KOPT-K1 (cell line): ENCODE measurements around the gene ZNF138.
"Not testable (repeated sequence)": the region's sequence is repeated elsewhere in the genome, so short reads cannot be mapped to it uniquely, and the experiment has no call there.

Experiments used
- H3K27ac ChIP-seq: fragments of 200-600 bp; sonication (generic); 2 replicates; pipeline ENCODE4 v1.5.1; 2016; ENCODE audit warnings: antibody characterized with exemption, mild to moderate bottlenecking, low read depth, low read length; ENCODE audit not compliant: poor library complexity, severe bottlenecking
- H3K36me3 ChIP-seq: fragments of 200-600 bp; sonication (generic); 2 replicates; pipeline ENCODE4 v1.5.1; 2017; ENCODE audit warnings: antibody characterized with exemption, mild to moderate bottlenecking, low read length, moderate library complexity; ENCODE audit not compliant: insufficient read depth
- H3K9me3 ChIP-seq: fragments of 200-600 bp; sonication (generic); 2 replicates; pipeline ENCODE4 v1.5.1; 2017; ENCODE audit warnings: antibody characterized with exemption, low read length, mild to moderate bottlenecking; ENCODE audit not compliant: insufficient read depth, poor library complexity, severe bottlenecking

Gene ZNF138

DNA sequence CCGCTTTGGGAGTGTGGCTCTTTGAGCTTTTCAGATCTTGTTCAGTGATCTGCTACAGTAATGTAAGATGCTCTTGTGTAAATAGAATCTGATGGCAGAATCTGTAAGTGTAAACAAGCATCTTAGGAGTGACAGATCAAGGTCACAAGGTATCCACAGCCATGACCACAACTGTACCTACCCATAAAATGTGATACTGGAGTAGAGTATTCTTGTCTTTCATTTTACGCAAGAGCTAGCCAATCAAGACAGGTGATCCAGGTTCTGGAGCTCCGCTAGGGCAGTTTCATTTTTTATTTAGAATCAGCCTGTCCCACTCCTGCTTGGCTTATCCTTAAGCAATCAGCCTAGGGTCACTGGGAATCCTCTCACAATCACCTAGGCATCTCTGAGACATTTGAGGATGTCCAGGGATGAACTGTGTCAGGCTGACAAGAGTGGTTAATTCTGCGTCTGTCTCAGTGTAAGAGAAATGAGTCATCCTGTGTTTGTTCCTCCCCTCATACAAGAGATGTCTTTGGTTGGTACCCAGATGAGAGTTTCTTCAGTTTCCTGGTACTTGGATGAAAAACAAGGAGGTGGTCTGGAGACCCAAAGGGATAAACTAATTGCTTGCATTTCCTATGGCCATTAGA lies 13.6 kb downstream of the ZNF138 start:
- peaks cover 83% of the 10 kb centered on the region for H3K9me3 ChIP-seq
- peaks cover 63% of the 10 kb centered on the region for H3K36me3 ChIP-seq
- H3K27ac ChIP-seq: no peak overlapping the region

DNA sequence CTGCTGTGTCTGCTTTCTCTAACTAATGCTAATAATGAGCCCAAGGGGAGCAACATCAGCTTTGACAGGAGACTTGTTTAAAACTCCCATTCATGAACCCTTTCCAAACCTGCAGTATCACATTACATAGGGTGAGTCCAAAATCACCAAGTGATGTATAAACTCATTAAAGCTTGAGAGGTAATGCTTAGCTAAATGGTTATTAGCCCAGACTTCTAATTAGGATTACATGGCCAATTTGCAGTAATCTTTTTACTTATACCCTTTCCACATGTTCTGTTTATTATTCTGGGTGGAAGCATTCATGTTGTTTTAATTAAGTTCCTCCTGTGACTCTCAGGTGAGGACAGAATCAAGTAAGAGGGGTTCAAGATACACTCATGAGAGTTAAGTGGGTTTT lies 17.5 kb downstream of the ZNF138 start:
- peaks cover 50% of the 10 kb centered on the region for H3K9me3 ChIP-seq
- peaks cover 60% of the 10 kb centered on the region for H3K36me3 ChIP-seq
- no peak overlapping the region for H3K27ac ChIP-seq

DNA sequence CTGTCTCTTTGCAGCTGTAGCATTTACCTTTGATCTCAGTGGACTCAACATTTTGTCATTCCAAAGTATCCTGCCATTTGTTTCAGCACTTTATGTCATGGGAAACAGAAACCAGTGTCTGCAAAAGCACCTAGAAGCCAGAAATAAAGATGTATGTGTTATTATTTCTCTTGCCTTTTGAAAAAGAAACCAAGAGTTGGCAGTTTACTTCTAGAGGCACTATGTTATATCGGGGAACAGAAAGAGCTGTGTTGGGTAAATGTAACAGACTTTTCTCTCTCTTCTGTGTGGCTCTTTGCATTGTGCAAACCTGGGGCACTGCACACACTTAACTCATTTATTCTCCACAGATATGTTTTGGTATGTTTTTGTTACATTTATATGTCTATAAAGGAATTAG lies 36.7 kb downstream of the ZNF138 start:
- peaks cover 84% of the 10 kb centered on the region for H3K9me3 ChIP-seq
- H3K27ac ChIP-seq: no peak overlapping the region
- H3K36me3 ChIP-seq: peaks cover 52% of the 10 kb centered on the region

- Histone ChIP-seq H3K36me3 (peaks cover 52% of the 10 kb centered on the region), H3K9me3 (peaks cover 80% of the 10 kb centered on the region), H3K27ac (no peak overlapping the region)
Measured at GRCh38 chr7:64832136-64832535, 37.9 kb downstream of the ZNF138 start.

- no peak overlapping the region for H3K27ac ChIP-seq
- peaks cover 34% of the 10 kb centered on the region for H3K36me3 ChIP-seq
- H3K9me3 ChIP-seq: peaks cover 84% of the 10 kb centered on the region
Measured at GRCh38 chr7:64834989-64835388, 40.8 kb downstream of the ZNF138 start.

GRCh38 chr7:64835856-64836255 lies 41.6 kb downstream of the ZNF138 start:
- Histone ChIP-seq H3K9me3 (peaks cover 76% of the 10 kb centered on the region), H3K36me3 (peaks cover 26% of the 10 kb centered on the region)
- H3K27ac ChIP-seq: not testable (repeated sequence)

GRCh38 chr7:64838051-64838450 lies 43.8 kb downstream of the ZNF138 start:
- H3K9me3 ChIP-seq: peaks cover 54% of the 10 kb centered on the region
- H3K36me3 ChIP-seq, H3K27ac ChIP-seq: not testable (repeated sequence)

GRCh38 chr7:64838691-64839090 lies 44.5 kb downstream of the ZNF138 start:
- Histone ChIP-seq H3K9me3 (peaks cover 48% of the 10 kb centered on the region), H3K27ac (no peak overlapping the region), H3K36me3 (no peaks in the 10 kb centered on the region)

GRCh38 chr7:64839910-64840309 lies 45.7 kb downstream of the ZNF138 start:
- Histone ChIP-seq H3K36me3 (no peaks in the 10 kb centered on the region), H3K27ac (no peak overlapping the region), H3K9me3 (peaks cover 41% of the 10 kb centered on the region)

- no peak overlapping the region for H3K27ac ChIP-seq
- H3K36me3 ChIP-seq: no peaks in the 10 kb centered on the region
- H3K9me3 ChIP-seq: peaks cover 9% of the 10 kb centered on the region
Measured at GRCh38 chr7:64849250-64849923, 55.2 kb downstream of the ZNF138 start.

DNA sequence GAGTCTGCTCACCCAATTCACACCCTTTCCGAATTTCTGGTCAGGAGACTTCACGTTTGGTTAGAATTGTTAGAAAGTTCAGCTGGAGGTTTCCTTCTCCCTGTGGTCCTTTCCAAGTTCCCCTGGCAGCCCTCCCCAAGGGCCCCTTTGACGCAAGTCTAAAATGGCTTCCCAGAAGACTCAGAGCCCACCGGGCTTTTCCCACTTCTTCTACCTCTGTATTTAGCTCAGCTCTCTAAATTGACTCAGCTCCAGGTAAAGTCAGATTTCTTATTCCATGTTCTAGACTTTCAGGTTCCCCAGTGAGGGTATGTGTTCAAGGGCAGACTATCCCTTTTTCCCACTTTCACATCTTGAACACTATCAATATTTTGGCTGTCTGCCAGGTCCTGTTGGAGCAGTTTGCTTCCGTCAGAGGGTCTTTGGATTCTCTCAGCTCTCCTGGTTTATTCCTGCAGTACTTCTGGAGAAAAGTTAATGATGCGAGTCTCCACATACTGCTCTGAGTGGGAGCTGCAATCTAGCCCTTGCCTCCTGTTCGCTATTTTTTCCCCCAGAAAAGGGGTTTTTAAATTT lies 55.8 kb downstream of the ZNF138 start:
- H3K36me3 ChIP-seq: no peaks in the 10 kb centered on the region
- peaks cover 9% of the 10 kb centered on the region for H3K9me3 ChIP-seq
- H3K27ac ChIP-seq: no peak overlapping the region

DNA sequence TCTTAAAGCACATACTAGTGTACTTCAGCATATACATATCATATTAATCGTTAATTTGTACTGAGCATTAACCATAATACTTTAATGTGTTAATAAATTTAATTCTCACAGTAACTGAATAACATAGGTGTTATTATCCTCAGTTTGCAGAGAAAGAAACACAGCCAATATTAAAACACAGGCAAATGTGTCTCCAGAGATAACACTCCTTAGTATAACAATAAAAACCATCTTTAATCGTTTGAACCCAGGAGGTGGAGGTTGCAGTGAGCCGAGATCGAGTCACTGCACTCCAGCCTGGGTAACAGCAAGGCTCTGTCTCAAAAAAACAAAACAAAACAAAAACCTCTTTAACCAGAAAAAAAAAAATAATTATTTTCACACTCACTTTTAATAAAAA lies 59.5 kb downstream of the ZNF138 start:
- peaks cover 9% of the 10 kb centered on the region for H3K9me3 ChIP-seq
- no peaks in the 10 kb centered on the region for H3K36me3 ChIP-seq
- H3K27ac ChIP-seq: no peak overlapping the region

GRCh38 chr7:64854969-64855368 lies 60.7 kb downstream of the ZNF138 start:
- Histone ChIP-seq H3K9me3 (no peaks in the 10 kb centered on the region), H3K27ac (no peak overlapping the region), H3K36me3 (no peaks in the 10 kb centered on the region)

DNA sequence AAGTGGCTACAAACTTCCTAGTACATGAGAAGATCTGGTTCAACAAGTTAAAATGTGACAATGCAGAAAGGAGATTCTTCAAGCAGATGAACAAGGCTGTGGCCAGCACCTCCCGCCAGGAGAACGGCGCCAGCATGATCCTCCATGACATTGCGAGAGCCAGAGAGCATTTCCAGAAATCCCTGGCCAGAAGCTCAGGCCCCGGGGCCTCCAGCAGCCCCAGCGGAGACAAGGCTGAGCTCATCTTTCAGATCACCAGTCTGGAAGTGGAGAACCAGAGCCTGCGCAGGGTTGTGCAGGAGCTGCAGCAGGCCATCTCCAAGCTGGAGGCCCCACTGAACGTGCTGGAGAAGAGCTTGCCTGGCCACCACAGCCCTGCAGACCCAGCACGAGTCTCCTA lies 68.8 kb downstream of the ZNF138 start:
- Histone ChIP-seq H3K27ac (no peak overlapping the region), H3K36me3 (no peaks in the 10 kb centered on the region), H3K9me3 (peaks cover 12% of the 10 kb centered on the region)

GRCh38 chr7:64863530-64863929 lies 69.3 kb downstream of the ZNF138 start:
- not testable (repeated sequence) for H3K36me3 ChIP-seq, H3K27ac ChIP-seq
- H3K9me3 ChIP-seq: peaks cover 16% of the 10 kb centered on the region

DNA sequence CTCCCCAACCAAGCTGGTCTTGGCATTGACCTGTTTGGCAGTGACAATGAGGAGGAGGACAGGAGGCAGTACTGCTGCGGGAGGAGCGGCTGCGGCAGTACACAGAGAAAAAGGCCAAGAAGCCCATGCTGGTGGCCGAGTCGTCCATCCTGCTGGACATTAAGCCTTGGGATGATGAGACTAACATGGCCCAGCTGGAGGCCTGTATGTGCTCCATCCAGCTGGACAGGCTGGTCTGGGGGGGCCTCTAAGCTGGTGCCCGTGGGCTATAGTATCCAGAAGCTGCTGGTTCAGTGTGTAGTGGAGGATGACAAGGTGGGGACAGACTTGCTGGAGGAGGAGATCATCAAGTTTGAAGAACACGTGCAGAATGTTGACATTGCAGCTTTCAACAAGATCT lies 69.7 kb downstream of the ZNF138 start:
- Histone ChIP-seq H3K9me3 (peaks cover 20% of the 10 kb centered on the region), H3K36me3 (no peaks in the 10 kb centered on the region), H3K27ac (no peak overlapping the region)
